ENCODE measurements around the gene DSC3.

Gene DSC3

GRCh38 chr18:30971338-30971956 is 71.1 kb downstream of the DSC3 start:
- DNase-seq = peak; percentile 9

DNA sequence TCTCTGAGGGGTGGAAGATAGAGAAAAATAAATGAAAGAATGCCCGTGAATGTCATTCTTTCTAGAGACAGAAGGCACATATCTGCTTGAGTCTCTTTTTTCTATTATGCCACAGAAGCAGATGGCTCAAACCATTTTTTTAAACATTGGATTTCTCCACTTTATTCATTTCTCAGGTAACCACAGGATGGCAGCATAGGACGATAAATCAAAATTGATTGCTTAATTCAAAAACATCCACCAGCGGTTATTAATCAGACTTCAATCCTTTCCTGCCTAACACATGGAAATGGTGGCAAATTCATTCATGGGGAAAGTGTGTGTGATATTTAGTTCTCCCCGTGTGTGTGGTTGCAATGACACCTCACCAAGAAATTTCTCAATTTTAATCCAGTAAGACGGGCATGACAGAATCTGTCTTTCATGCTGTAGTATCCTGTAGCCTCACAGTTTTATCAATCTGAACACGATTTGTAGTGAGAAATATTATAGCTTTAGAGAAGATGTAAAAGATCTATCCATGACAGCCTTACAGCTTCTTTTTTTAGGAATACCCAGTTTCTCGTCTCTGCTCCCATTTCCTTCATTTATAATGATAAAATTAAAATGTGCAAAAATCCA is 72.2 kb downstream of the DSC3 start:
- peak; percentile 5 for DNase-seq

DNA sequence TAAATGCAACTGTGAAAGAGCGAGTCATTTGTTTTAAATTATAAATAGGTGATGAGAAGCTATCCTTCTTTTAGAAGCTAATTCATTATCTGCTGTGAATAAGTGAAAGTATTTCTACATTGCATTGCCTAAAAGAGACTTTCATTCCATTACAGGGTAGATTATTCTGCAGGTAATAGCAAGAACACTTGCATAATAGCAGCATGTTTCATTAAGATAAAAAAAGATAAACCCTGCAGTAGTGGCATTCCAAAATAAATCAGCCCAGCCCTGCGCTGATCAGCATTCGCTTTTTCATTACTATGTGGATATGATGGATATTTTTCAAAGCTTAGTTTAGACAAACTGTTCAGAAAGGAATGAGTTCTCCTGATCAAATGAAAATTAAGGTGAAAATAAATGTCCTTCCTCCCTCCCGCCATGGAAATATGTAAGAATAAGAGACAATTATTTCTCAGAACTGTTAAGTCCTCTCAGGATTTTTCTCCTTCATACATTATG is 72.8 kb downstream of the DSC3 start:
- DNase-seq = no peak

GRCh38 chr18:30967701-30968100 is 74.8 kb downstream of the DSC3 start:
- DNase-seq = no peak

GRCh38 chr18:30965237-30965636 is 77.3 kb downstream of the DSC3 start:
- DNase-seq = no peak

GRCh38 chr18:30960661-30961060 is 81.9 kb downstream of the DSC3 start:
- no peak for DNase-seq

- DNase-seq = peak; percentile 0
Observed at GRCh38 chr18:30957066-30957465, 85.5 kb downstream of the DSC3 start.

DNA sequence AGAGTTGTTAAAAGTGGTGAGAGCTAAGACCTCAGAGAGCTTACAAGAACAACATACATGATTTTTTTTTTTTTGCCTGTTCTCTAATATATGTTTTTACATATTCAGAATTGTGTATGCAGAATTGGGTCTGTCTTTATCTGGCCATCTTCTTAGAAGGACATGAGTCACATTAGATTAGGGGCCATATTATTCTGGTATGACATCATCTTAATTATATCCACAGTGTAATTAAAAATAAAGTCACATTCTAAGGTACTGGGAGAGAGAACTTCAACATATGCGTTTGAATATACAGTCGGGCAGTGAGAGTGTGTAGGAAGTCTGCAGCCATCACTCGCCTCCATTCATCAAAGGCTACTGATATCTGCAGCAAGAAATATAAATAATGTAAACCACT is 88.3 kb downstream of the DSC3 start:
- no peak for DNase-seq

DNA sequence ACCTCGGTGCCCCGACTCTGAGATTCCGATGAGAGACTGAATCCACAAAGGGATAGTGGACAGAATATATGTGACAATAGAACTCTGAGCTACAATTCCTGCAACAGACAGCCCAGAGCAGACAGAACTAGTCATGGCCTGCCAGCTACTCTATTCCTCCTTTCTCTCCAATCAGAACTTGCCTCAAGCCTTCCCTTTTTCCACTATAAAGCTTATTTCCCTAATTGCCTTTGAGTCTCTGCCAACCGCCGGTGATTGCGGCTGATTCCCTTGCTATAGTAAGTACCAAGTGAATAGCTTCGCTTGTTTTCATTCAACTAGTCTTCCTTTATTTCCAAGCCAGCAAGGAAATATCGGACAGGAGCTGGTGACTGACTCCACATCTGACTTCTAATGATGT is 96.8 kb downstream of the DSC3 start:
- DNase-seq = no peak

DNA sequence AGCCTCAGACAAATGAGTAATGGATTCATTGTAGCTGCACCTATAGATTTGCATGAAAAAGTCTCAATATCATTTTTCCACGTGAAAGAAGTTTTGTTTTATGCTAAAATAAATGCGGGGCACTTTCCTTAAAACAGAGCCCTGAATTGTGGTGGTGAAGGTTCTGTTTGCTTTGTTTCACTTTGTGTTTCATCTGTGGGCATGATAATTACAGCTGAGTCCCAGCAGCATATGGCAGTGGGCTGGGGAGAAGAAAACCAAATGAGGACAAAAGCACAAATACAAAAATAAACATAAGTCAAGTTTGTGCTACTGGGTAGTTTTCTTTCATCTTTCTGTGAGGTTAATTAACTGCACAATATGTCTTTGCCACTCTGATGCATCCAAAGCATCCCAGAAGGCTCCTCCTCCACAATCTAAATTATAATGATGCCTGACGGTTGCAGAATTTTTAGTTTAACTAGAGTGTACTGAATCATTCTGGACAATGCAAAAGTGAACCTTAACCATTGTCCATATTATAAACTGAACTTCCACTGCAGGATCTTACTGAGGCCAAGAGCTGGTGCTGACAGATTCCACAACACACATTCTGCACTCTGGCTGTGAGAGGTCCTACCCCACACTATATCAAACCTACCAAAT is 97.6 kb downstream of the DSC3 start:
- DNase-seq = no peak

GRCh38 chr18:30940952-30941539 is 101.5 kb downstream of the DSC3 start:
- no peak for DNase-seq

All from fibroblast of skin of scalp (primary cell).